CD4-positive, alpha-beta T cell treated with Interleukin-15 for 4 hours (primary cell): ENCODE results near the gene CDH2.

Experiments used
- DNase-seq: peaks from one replicate; pipeline ENCODE4 v3.0.0-alpha.2; 2020; ENCODE audit warnings: low spot score

The CDH2 gene

DNA sequence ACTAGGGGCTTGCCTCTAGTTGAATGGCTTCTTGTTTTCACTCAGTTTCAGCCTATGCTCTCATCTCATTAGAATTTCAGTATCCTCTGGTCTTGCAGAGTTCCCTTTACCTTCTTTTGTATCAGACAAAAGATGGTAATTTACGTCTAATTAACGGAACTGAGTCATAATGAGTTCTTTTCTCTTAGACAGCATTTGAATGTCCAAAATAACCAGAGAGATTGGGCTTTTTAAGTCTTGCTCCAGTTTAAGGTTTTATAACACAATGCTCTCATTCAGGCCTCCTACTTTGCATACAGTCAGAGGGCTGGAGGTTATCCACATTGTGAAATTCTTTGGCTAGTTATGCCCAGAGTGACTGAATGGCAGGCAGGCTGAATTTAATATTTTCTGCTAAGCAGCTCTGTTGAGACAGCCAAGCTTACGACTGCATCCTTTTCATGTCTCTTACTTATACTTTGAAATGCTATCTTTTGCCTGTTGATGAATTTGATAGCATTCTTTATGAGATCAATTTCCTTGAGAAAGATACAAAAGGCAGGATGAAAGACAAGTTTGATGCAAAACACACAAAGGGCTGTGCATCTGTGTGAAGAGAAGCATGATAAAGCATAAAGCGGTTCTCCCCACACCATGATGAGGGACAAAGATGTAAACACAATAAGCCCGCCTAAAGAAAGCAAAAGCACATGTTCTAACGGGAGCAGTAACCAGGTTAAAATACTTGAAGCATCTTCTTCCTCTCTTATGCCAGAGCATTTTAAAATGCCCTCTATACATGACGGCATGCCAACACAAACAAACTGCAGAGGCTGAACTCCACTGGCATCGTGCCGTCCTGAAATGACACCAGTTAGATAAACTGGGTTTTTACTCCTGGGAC, 90.0 kb downstream of the CDH2 start:
- no peak for DNase-seq

DNA sequence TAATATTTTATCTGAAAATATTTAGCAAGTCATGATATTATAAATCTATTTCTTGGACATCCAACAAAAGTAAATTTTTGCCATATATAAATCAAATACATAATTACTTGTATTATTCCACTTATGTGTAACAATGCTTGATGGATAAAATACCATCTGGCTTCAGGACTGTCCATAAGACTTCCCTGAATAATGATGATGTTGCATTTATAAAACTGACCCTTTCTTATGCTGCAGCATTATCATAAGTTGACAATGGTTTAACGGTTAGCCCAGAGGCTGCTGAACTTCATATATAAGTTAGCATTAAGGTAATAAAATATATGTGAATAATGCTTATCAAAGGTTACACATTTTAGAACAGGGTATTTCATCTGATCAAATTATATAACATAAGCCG, 95.4 kb downstream of the CDH2 start:
- DNase-seq = no peak

DNA sequence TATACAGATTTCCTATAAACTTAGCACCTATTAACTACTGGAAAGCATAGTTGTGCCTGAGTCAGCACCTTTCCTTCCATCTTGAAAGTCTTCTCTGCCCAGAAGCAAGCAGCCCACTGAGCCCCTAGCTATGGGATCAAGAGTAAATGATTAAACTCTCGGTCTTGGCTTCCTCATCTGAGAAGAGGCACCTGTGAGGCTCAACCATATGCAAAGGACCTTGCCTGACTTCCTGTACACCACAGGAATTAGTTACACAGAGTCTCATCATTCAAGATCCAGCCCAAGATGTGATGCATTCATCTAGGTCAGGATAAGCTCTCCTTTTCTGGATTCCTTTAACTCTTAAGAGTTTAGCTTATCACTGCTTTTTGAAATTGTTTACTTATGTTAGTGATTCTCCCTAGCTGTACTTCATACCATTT, 96.0 kb downstream of the CDH2 start:
- no peak for DNase-seq

DNA sequence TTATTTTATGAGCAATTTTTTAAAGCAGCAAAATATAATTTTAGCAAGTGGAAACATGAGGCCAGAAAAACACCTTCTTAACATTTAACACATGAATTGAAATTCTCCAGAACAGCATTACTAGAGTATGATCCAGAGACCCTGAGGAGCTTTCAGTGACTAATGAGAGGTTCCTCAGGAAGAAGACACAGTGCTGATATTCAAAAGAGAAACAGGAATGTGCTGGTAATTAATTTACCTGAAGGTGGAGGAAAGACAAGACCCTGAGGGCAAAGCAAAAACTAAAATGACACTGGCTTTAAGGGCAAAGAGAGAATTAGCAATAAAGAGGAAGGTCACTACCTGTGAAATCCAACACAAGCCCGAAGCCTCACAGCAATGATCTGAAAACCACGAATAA, 97.0 kb downstream of the CDH2 start:
- no peak for DNase-seq

DNA sequence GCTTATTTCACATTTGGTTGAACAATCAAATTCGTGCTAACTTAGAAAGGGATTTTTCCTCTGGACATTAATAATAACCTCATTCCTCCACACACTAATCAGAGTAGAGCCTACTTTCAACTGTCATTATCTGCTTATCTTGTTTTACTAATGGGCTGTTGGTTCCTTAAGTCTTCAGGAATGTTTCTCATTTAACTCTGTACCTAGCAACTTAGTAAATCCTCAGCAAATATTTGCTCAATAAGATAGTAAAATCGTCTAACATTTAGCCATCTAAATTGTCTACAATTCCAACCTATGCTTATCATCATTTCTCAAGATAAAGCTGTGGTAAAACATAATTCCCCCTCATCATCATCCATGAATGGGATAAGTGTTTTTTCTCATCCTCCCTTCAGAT, 98.1 kb downstream of the CDH2 start:
- DNase-seq = no peak

DNA sequence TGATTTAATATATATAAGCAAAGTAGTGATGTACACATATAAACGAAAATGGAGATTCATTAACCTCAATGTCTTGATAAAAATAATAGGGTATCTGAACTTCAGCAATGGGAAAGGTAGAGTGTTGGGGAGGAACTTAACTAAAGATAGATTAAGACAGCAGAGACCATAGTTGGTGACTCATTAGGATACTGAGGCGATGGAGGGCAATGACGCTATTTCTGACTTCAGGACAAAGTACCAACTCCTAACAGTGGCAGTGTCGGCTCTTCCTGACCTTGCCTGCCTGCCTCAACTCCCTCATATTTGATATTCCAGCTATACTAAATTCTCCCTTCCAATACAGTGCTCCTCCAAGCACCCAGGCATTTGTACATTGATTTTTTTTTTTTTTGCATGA, 98.6 kb downstream of the CDH2 start:
- no peak for DNase-seq

DNA sequence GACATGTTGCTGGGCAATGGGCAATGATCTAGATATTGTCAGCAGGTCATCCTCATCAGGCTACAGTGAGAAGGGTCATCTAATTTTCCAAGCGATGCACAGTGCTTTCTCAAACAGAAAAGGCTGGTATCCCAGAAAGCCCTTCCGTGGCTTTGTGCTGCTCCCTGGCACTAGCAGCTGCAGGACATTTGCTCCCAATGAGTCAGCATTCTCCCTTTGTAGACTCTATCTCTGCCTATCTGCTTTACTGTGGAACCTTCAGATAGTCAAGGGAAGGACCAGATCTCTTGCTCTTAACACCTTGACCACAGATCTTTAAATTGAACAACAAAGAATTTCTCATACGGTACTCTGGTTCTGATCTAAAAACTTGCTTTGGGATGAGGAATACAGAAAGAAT, 101.4 kb downstream of the CDH2 start:
- DNase-seq = no peak

DNA sequence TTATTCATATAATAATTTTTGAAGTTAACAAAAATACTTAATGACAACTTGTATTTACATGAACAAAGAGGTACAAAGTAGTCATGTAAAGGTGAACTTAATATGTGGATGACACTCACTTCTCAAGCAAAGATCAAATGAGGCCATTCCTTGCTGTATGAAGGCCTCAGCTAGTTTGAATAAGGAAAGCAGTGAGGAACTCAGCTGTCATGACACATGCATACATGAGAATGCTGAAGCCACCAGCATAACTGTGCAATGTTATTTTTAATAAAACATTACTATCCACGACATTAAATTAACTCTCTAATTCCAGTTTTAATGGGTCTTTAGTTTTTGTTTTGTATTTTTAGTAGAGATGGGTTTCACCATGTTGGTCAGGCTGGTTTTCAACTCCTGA, 102.9 kb downstream of the CDH2 start:
- DNase-seq = no peak

DNA sequence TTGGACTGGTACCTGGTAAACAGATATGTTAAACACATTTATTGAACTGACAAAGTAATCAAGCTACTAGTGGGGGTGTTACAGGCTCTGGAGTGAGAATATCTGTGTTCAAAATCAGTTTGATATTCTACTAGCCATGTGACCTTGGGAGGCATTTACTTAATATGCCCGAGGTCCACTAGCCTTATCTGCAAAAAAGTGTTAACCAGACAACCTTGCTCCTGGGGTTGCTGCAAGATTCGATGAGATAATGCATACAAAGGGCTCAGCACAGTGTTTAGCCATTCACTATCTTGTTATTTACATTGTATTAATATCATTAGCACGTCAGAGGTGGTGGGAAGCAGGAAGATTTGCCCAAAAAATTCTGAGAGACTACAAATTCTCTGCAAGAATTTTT, 103.3 kb downstream of the CDH2 start:
- DNase-seq = no peak

DNA sequence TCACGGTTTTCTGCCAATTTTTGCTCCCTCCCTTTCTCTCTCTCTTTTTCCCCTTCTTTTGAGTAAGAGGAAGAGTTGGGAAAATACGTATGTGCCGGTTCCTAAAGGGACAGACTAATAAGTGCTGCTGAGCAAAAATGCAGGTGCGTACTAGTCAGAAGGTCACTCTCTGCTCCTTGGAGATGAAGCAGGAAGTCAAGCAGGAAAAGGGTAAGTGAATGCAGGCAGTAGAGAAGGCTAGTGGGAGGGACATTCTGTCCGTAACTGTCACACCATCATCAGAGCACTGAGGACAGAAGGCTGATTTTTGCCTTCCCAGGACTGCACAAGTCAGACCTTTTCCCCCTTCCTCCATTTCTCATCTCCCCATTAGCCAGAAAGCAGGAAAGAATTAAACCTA, 105.7 kb downstream of the CDH2 start:
- DNase-seq = no peak

DNA sequence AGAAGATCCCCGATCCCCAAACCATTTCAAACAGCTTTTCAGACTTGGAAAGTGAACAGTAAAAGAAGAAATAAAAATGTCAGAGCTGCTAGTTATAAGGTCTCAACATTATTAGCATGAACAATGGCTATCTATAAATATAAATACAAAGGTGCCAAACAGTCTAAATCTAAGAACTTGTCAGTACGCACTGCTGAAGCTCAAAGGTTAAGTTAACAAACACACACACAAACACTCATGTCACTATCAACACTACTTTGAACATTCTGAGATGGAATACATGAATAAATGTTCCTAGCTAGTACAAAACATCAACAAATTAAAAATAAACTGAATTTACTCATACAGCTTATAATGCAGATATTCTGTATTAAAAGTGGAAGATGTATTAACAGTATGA, 108.7 kb downstream of the CDH2 start:
- DNase-seq = no peak

DNA sequence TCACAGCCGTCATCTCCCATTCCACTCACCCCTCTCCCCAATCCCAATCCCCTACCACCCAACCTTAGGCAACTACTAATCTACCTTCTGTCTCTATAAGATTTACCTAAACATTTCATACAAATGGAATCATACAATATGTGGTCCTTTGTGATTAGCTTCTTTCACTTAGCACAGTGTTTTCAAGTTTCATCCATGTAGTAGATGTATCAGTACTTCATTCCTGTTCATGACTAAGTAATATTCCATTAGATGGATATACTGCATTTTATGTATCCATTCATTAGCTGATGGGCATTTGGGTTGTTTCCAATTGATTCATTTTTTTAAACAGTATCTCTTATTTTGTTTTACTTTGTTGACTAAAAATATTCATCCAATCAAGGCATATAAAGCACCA, 109.6 kb downstream of the CDH2 start:
- no peak for DNase-seq

DNA sequence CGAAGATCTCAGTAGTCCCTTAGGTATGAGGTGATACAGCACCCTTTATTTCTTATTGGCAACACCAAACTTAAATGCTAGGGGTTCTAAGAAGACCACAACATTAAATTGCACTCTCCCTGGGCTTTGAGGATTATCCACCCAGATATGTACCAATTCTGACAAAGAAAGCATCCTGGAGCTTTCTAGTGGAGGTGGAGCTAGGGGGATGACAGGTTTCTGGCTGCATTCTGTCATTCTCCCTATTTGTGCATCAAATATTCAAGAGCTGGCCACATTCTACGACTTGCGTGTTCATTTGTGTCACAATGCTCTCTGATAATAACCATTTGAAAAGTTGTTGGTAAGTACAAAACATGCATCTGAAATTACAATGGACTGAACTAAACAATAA, 111.1 kb downstream of the CDH2 start:
- no peak for DNase-seq

DNA sequence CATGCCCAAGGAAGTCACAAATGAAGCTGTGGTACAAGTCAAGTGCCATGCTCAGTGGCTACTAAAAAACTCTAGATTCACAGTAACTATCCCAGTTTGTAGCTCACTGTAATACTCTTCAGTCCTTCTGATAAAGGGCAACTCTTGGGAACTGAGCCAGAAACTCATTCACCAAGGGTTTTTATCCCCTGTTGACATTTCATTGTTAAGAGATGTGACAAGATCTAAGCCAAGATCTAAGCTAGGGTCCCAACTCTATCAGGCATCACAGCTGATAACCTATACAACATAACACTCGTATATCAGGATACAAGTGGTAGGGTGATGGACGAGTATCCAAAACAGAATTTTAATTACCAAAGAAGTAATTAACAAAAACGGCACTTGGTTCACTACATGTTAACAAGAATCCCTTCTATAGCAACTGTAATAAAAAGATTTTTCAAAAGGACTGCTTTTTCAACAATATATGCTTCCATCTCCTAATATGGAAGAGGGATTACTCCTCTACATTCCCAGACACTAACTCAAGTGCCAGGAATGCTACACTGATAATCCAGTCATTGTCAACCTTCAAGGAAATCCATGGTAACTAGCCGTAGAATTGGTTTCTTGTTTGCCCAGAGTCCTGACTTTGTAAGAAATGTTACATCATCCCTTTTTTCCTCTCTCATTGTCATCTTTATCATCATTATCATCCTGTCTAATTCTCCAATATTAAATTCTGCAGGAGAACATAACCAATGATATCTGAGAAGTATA, 111.7 kb downstream of the CDH2 start:
- no peak for DNase-seq

DNA sequence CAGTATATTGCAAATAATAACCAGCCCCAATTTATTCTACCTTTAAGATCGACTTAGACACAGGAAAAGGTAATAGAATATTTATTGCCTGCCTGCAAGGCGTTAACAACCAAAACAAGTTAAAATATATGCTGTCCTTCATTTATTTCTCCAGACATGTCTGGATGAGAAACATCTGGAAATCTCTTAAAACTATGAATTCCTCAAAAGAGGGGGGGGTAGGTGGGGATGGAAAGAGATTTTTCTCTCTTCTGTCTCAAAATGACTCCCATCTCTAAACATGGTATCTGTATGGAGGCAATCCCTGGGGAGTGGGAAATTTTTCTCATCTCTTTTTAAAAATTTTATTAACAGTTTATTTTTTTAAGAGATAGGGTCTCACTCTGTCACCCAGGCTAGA, 113.0 kb downstream of the CDH2 start:
- no peak for DNase-seq

DNA sequence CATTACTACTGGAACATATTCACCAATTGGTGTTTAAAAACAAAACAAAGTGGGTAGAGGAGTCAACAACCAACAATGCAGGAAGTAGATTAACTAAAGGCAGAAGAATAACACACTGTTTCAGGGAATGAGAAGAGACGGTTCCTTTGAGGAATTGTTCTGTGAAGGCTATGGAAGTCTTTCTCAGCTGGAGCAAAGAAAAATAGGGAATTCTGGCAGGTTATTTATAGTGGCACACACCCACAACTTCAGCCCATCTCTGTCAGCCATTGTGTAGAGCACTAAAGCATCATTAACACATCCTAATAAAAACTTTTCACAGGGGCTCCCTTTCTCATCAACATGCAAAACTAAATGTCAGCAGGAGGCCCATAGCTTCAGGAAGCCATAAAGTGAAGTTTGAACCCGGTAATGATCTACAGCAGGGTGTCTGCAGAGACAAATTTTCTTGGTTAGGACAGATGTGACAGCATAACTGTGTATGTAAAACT, 113.6 kb downstream of the CDH2 start:
- no peak for DNase-seq

DNA sequence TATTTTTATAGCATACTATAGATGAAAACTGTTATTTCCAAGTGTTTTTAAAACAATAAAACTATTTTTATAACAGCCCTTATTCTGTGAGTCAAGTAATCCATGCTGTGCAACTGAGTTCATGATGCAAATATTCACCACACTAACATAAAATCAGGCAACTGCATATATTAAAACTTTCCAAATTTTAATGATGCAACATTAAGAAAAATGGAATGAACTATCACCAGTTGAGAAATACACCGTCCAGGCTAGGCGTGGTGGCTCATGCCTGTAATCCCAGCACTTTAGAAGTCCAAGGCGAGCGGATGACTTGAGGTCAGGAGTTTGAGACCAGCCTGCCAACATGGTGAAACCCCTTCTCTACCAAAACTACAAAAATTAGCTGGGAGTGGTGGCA, 114.5 kb downstream of the CDH2 start:
- no peak for DNase-seq

DNA sequence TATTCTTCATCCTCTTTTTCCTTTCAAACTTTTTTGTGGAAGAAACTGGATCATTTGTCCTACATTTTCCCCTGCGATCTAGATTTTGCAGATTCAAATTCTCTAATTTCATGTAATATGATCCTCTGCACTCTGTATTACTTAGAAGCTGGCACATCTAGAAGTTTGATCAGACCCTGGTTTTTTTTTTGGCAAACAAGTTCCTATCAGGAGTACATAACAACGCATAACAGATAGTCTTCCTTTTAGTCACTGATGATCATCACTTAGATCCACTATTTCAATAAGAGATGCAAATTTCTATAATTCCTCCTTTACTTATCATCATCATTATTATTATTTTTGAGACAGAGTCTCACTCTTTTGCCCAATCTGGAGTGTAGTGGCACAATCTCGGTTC, 117.1 kb downstream of the CDH2 start:
- DNase-seq = no peak

DNA sequence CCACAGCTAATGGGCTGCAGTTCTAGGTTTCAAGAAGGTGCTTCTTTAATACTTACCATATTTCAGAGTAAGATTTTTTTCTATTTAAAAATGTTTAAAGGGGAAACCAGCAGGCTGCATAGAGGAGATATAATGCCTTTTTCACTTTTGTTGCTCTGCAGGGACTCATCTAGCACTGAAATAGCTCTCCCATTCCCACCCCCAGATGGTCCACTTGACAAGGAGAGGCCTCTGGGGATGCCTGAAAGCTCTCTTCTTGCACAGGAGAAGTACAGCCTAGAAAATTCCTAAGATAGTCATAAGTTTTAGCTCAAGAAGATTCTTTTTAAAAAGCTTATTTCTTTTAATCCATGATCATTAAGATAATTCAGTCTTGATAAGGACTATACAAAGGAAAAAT, 126.4 kb downstream of the CDH2 start:
- DNase-seq = no peak

DNA sequence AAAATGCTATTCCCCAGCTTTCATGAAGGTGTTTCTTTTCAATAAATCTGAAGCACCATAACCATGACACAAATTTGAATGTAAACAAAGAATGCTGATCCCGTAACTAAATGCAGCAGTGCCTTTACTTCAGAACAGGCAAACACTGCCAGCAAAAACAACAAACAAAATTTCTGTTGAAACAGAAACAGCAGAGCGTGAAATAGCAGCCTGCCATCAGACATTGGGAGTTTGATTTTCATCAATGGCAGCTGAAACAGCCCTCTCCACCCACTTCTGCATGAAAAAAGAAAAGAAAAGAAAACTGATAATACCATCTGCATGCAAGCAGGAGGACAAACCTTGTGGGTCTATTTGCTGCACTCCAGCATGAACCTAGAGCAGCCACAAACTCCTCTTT, 128.3 kb downstream of the CDH2 start:
- no peak for DNase-seq

DNA sequence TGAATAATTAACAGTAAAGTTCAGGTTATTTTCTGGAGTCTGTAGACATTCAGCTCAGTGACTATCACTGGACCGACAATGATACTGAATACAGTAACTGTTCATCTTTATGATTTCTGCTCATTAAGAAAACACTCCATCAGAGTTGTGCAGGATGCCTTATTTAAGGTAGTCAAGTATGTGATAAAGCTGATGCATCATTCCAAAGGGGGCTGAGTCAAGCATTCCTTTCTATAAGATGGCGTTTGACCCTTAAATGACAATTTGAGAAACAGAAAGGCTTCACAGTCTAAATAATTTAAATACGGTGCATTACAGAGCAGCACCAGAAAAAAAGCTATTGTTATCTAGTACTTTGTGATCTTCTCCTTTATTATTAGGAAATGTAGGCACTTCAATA, 131.1 kb downstream of the CDH2 start:
- no peak for DNase-seq

DNA sequence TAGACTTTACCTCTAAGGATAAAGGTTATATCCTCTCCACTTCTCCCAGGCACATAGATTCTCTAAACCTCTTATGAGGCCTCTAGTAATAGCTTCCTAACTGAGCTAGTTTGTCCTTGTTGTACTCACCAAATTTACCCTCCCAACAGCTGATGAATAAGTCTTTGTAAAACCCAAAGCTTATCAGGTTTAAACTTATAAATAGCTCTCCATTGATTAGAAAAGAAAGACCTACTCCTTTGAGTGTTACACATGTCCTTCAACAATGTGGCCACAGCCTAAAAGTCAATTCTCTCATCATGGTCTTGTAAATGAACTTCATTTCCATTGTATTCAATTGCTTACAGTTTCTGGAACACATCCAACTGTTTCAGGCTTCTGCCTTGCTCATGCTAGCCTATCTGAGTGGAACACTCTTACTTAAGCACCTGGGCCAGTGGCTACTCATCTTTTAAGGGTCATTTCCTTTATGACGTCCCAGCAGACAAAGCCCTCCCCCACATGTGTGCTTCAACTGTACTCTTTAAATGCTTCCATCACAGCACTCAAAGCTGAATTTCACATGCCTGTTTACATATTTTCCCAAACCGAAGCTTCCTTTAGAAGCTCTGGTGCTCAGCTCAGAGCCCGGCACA, 131.6 kb downstream of the CDH2 start:
- no peak for DNase-seq

DNA sequence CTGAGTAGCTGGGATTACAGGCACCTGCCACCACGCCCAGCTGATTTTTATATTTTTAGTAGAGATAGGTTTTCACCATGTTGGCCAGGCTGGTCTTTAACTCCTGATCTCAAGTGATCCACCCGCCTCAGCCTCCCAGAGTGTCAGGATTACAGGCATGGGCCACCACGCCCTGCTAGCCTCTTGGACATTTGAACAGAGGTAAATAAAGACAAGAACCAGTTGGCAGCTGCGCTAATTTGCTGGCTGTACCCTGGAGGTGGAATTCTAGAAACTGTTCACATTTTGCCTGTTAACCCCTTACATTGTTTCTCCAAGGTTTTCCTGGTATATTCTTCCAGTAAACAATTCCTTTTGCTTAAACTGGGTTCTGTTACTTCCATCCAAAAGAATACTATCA, 132.9 kb downstream of the CDH2 start:
- DNase-seq = no peak
